HG03469 (cell line): ENCODE results near the gene TOM1.

ENCODE experiments used
- ATAC-seq: cut with Tn5 transposase; IDR thresholded peaks from one replicate; pipeline ENCODE4 v1.9.1; 2021; ENCODE audit warnings: mild to moderate bottlenecking, moderate library complexity, moderate number of reproducible peaks; ENCODE audit not compliant: unreplicated experiment

The TOM1 gene

GRCh38 chr22:35299673-35300499 lies at the start of gene TOM1:
TOM1 (plus strand) TSS chr22:35299894; CDS start chr22:35299929, 35 bp downstream.
- ATAC-seq, result peak; percentile 82

- no peak for ATAC-seq
Measured at GRCh38 chr22:35250156-35250555, 49.5 kb upstream of the TOM1 start.

DNA sequence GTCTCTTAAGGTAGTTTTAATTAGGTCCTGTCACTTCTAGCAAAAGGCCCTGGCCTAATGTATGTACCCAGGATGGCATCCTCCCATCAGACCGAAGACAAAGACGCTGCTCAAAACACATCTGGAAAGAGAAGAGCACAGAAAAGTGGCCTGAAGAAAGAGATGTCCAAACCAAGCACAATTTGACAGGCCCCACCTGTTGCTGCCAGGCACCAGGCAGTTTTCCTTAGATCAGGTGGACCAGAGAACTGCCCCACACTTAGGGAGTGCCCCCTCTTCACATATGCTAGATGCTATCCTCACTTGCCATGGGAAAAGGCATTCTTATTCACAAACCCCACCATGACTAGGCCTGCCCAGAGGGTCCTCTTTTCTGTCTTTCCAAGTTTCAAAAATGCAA lies 45.7 kb upstream of the TOM1 start:
- no peak for ATAC-seq

- no peak for ATAC-seq
Measured at GRCh38 chr22:35257002-35257320, 42.7 kb upstream of the TOM1 start.

DNA sequence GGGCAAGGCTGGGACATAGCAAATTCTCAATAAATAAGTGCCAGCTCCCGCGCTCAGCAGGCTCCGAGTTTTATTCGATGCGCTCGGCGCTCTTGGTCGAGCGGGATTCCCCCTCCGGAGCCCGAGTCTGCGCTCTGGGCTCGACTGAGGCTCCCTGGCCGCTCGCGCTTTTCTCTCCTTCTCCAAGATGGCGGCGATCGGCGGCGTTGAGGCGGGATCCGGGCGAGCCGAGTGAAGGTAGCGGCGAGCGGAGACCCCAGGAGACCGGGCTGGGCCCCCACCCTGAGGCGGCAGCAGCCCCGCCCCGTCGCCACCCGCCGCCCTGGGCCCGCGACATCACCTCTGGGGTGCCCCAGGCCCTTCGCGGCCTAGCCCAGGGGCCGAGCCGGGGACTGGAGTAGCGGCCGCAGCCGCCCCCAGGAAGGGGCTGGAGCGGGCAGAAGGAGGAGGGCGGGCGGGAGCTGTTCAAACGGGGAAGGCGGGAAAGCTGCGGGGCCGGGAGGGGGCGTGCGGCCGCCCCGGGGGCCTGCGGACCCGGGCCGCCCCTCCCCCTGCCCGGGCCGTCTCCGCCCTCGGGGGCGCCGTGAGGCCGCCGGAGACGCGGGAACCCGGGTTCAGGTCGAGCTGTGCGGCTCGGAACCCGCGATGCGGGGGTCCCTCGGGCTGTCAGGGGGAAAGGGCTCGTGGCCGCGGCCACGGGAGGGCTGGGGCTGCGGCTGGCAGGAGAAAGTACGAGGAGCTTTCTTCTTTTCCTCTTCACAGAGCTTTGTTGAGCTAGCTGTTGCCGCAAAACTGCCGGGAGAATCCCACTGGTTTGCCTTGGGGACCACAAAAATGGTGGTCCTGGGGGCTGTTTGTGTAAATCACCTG lies 42.1 kb upstream of the TOM1 start, which contains the start of gene HMGXB4:
HMGXB4 (plus strand) TSS at position 173 of the 870 bp plus-strand sequence. CDS start 4,898 bp downstream, outside the sequence.
- ATAC-seq, result peak; percentile 79

GRCh38 chr22:35258191-35258988 lies 41.3 kb upstream of the TOM1 start:
- no peak for ATAC-seq

- no peak for ATAC-seq
Measured at GRCh38 chr22:35264986-35265385, 34.7 kb upstream of the TOM1 start.

GRCh38 chr22:35266277-35266676 lies 33.4 kb upstream of the TOM1 start:
- no peak for ATAC-seq

GRCh38 chr22:35269630-35270029 lies 30.1 kb upstream of the TOM1 start:
- ATAC-seq, result no peak

GRCh38 chr22:35274154-35274871 lies 25.4 kb upstream of the TOM1 start:
- ATAC-seq, result no peak

GRCh38 chr22:35275580-35275979 lies 24.1 kb upstream of the TOM1 start:
- no peak for ATAC-seq

- ATAC-seq, result no peak
Measured at GRCh38 chr22:35276019-35276418, 23.7 kb upstream of the TOM1 start.

DNA sequence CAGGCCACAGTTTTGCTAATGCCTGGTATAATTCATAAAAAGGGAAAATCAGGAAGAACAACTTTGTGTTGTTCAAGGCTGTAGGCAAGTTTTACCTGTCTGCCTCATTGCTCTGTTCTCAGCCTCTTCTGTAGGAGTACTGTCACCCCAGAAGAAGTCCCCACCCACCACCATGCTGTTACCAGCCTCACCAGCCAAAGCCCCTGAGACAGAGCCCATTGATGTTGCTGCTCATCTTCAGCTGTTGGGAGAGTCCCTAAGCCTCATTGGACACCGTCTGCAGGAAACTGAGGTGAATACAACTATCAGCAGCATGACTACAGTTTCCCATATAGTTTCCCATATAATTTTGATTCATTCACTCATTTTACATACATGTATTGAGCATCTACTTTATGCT lies 11.6 kb upstream of the TOM1 start:
- ATAC-seq, result no peak

DNA sequence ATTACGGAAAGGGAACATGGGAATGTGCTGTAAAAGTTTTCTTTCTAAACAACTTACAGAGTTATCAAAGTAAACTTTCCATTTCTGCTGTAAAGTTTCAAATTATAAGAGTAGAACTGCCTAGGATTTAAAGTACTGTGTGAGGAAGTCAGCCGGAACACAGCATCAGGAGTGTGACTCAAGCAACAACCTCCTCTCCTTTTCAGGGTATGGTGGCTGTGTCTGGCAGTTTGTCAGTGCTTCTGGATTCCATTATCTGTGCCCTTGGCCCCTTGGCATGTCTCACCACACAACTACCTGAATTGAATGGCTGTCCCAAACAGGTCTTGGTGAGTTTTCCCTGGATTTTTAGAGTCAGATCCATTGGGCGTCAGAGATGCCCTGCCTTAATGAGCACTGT lies 6.9 kb upstream of the TOM1 start:
- no peak for ATAC-seq

DNA sequence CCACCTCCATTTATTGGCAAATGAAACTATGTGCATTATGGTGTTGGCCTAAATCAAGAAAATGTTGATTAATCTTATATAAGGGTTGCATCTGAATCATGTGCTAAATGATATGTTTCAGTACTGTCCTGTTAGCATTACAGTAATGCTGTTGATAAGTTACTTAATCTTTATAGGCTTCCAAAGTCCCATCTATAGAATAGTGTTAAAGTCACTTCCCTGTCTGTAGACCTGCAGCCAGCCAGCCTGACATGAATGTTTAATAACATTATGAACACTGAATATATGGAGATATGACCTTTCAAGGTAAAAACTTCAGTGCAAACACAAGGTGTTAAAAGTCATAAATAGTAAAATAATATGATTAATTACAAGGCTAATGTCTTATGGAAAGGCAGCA lies 3.6 kb upstream of the TOM1 start:
- no peak for ATAC-seq

GRCh38 chr22:35299217-35299672 lies 449 bp upstream of the TOM1 start:
- no peak for ATAC-seq

DNA sequence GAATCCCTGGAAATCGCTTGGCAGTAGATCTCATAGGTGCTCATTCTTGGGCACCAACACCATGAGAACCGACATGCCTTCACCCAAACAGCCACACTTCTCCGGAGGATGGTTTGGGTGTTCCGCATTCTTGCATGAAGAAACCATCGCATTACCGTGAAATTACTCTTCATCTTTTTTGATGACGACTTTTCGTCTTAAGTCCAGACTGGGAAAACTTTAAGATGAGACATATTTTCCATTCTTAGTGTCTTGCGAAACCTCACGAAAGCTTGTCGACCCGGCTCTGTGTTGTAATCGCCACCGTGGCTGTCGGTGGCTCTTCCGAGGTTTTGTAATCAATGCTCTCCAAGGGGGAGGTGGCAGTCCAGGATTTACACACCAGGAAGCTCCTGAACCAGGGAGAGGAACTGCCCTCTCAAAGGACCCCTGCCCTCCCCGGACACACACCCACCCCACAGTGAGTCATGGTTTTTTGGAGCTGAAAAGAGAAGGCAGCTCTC lies 1.7 kb downstream of the TOM1 start:
- ATAC-seq, result no peak

DNA sequence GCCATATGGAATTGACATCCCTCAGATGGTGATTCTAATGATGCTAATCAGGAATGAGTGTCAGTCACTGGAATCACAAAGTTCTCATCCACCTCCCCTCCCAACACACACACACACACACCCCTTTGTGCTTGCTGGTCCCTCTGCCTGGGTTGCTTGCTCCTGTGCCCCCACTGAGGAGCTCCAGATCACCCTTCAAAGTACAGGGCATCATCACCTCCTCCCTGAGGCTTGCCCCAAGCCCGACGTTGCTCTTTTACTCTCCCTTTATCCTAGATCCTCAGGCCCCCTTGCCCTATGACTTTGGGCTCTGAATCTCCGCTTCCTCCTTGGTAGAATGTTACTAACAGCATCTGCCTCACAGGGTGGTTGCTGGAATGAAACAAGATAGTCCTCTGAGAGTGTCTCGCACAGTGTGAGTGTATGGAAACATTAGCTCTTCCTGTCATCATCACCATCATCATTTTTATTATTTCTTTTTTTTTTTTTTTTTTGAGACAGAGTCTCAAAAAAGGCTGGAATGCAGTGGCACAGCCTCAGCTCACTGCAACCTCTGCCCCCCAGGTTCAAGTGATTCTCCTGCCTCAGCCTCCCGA lies 3.4 kb downstream of the TOM1 start:
- no peak for ATAC-seq

DNA sequence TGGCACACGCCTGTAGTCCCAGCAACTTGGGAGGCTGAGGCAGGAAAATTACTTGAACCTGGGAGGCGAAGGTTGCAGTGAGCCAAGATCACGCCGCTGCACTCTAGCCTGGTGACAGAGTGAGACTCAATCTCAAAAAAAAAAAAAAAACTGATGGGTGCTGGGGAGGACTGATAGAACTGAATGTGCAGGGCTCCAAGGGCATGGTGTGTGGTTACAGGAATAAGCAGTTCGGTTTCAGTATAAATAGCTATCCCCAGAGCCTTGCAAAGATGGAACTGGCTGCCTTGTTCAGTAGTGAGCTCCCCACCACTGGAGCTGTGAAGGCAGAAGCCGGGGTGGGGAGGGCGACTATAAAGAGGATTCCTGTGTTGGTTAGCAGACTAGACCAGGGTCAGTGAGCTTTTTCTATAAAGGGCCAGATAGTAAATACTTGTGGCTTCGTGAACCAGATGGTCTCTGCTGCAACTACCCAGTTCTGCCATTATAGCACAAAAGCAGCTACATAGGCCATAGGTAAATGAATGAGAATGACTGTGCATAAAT lies 5.9 kb downstream of the TOM1 start:
- ATAC-seq, result no peak
